ENCODE measurements around the gene VAPB.

The VAPB gene

GRCh38 chr20:58454460-58454859 lies 65.4 kb downstream of the VAPB start:
- no peak for TF ChIP-seq CTCF (conservative IDR thresholded peaks at IDR 0.05; ENCODE audit: low read length)
- no peak for DNase-seq (ENCODE audit: low read depth)

GRCh38 chr20:58457083-58457695 lies 68.2 kb downstream of the VAPB start:
- H3K4me3 ChIP-seq (ENCODE audit: low read length), result no peak overlapping the region
- no peak for TF ChIP-seq CTCF (conservative IDR thresholded peaks at IDR 0.05; ENCODE audit: low read length)
- DNase-seq (ENCODE audit: low read depth), result peak; percentile 23

More at GRCh38 chr20:58454460-58454859, 65.4 kb downstream of the VAPB start:
- no peak overlapping the region for H3K4me3 ChIP-seq (ENCODE audit: low read length)

- no peak overlapping the region for H3K4me3 ChIP-seq (ENCODE audit: low read length)
- no peak for DNase-seq (ENCODE audit: low read depth)
These were observed 69.5 kb downstream of the VAPB start for GRCh38 chr20:58458342-58459057.

GRCh38 chr20:58459058-58459750 lies 70.2 kb downstream of the VAPB start:
- no peak overlapping the region for H3K4me3 ChIP-seq (ENCODE audit: low read length)
- TF ChIP-seq CTCF (conservative IDR thresholded peaks at IDR 0.05; ENCODE audit: low read length), result no peak
- no peak for DNase-seq (ENCODE audit: low read depth)

More at GRCh38 chr20:58458342-58459057, 69.5 kb downstream of the VAPB start:
- TF ChIP-seq CTCF (conservative IDR thresholded peaks at IDR 0.05; ENCODE audit: low read length), result no peak

- no peak overlapping the region for H3K4me3 ChIP-seq (ENCODE audit: low read length)
- no peak for DNase-seq (ENCODE audit: low read depth)
- no peak for TF ChIP-seq CTCF (conservative IDR thresholded peaks at IDR 0.05; ENCODE audit: low read length)
These were observed 72.1 kb downstream of the VAPB start for GRCh38 chr20:58461104-58461503.

- TF ChIP-seq CTCF (conservative IDR thresholded peaks at IDR 0.05; ENCODE audit: low read length), result no peak
- DNase-seq (ENCODE audit: low read depth), result no peak
- H3K4me3 ChIP-seq (ENCODE audit: low read length), result no peak overlapping the region
These were observed 72.9 kb downstream of the VAPB start for GRCh38 chr20:58461899-58462298.

All from AG10803 (cell line).